GM12864 (cell line): ENCODE measurements around the gene UBE3B.

Source experiments
- DNase-seq: peaks from one replicate; pipeline ENCODE4 v3.0.0-alpha.2; 2011; ENCODE audit warnings: low read depth
- H3K4me3 ChIP-seq: 2 replicates; pipeline ENCODE4 v1.5.1; 2011; ENCODE audit warnings: mild to moderate bottlenecking, low read depth, low read length, control low read depth
- TF ChIP-seq, protein P1 (sequence below): IDR thresholded peaks from 2 replicates; pipeline ENCODE4 v1.5.1; 2011; ENCODE audit warnings: low read depth, mild to moderate bottlenecking, moderate library complexity, low read length, control low read depth, inconsistent platforms; ENCODE audit errors: missing control alignments

UBE3B gene

DNA sequence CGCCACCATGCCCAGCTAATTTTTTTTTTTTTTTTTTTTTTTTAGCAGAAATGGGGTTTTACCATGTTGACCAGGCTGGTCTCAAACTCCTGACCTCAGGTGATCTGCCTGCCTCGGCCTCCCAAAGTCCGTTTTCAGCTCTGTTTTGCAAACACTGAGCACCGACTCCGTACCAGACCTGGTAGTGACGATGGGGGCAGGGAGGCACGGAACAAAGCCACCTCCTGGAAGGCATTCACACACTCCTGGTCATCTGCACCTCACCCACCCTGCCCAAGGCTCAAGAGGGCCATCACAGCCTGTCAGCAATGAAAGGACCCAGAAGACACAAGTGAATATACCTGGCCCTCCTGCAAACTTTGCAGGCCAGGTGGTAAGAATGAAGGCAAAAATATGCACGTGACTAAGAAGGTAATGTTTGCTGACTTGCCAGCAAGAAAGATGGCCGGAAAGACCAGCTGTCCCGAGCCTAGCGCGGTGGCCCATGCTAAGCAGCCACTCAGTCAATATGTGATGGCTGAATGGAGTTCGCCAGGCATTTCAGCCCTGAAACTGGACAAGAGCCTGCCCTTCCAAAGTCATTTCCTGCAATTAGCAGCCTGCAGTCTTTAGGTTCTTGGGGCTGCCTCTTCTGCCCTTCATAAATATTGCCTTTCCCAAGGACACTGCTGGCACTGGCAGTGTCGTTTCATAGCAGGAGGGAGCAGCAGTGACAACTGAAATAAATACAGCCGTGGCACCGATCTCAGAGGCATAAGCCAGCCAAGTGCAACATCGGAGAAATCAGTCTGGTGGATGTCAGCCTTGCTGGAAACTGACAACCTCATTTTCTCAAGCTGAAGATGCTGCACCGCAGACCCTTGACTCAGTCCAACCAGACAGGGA, 78.2 kb downstream of the UBE3B start:
- H3K4me3 ChIP-seq, result no peak overlapping the region
- TF ChIP-seq, protein P1, sequence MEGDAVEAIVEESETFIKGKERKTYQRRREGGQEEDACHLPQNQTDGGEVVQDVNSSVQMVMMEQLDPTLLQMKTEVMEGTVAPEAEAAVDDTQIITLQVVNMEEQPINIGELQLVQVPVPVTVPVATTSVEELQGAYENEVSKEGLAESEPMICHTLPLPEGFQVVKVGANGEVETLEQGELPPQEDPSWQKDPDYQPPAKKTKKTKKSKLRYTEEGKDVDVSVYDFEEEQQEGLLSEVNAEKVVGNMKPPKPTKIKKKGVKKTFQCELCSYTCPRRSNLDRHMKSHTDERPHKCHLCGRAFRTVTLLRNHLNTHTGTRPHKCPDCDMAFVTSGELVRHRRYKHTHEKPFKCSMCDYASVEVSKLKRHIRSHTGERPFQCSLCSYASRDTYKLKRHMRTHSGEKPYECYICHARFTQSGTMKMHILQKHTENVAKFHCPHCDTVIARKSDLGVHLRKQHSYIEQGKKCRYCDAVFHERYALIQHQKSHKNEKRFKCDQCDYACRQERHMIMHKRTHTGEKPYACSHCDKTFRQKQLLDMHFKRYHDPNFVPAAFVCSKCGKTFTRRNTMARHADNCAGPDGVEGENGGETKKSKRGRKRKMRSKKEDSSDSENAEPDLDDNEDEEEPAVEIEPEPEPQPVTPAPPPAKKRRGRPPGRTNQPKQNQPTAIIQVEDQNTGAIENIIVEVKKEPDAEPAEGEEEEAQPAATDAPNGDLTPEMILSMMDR, result no peak
- DNase-seq, result no peak

DNA sequence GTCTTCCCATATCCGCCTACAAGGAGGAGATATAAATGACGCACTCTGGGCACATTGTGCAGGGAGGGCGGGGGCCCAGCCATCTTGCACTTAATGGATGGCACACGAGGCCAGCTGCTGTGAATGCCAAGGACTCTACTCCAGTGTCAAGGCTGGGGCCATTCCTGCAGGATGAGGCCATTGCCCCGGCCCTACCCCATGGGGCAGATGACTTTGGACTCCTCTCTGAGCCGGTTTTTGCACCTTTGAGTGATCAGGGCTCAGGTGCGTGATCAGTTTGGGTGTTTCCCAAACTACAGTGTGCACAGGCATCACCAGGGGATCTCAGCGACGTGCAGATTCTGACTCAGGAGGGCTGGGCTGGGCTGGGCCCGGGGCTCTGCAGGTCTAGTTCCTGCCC, 79.8 kb downstream of the UBE3B start:
- no peak for DNase-seq
- no peak overlapping the region for H3K4me3 ChIP-seq
- TF ChIP-seq, protein P1, result no peak

- H3K4me3 ChIP-seq, result no peak overlapping the region
- TF ChIP-seq, protein P1, result no peak
- DNase-seq, result no peak
Measured at GRCh38 chr12:109557805-109558204, 80.4 kb downstream of the UBE3B start.

GRCh38 chr12:109558374-109559199, 81.2 kb downstream of the UBE3B start:
- no peak overlapping the region for H3K4me3 ChIP-seq
- TF ChIP-seq, protein P1, result no peak
- DNase-seq, result no peak

DNA sequence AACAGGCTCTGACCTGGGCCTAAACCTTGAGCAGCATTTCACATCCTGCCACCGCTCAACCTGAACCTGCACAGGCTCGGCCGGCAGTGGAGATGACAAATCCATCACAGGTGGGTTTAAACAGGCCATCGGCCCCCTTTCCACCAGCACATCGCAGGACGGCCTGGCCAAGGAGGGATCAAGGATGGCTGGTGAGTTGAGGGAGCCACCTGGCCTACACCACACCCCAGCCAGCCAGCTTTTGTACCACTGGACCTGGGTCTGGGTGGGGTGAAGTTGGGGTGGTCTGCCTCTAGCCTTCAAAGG, 81.7 kb downstream of the UBE3B start:
- TF ChIP-seq, protein P1, result no peak
- H3K4me3 ChIP-seq, result no peak overlapping the region
- no peak for DNase-seq

DNA sequence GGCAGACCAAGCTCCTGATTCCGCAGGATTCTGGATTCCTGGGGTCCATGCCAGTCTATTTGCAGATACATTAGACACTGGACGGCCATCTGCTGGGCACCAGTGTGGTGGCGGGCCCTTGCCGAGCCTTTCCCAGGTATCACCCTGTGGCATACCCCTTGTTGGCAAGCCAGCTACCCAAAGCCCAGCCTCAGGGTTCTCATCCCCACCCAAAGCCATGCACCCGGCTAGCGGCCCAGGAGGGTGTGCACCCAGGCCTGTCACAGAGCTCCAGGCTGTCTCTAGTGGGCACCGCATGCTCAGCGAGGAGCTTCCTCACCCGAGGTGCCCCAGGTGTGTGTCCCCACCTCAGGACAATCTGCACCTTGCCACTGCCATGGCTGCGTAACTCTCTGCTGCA, 82.2 kb downstream of the UBE3B start:
- DNase-seq, result no peak
- TF ChIP-seq, protein P1, result no peak
- H3K4me3 ChIP-seq, result no peak overlapping the region
